NCI-H128 (cell line): Measurements from ENCODE around the gene FCRL6.

ENCODE experiments used
- DNase-seq: peaks from one replicate; lab custom pipeline; 2025; ENCODE audit not compliant: unreplicated experiment; lab: John Stamatoyannopoulos, UW

Gene FCRL6

GRCh38 chr1:159802111-159802510, at the start of gene FCRL6:
Gene FCRL6, plus strand, starts transcription at chr1:159802360. Its CDS starts 65 bp downstream, at chr1:159802425.
- DNase-seq: no peak

- DNase-seq: no peak
Observed at GRCh38 chr1:159753386-159753785, 48.8 kb upstream of the FCRL6 start.

GRCh38 chr1:159755451-159756007, 46.6 kb upstream of the FCRL6 start:
- no peak for DNase-seq

- no peak for DNase-seq
Observed at GRCh38 chr1:159756397-159756796, 45.8 kb upstream of the FCRL6 start.

- DNase-seq: no peak
Observed at GRCh38 chr1:159763686-159764085, 38.5 kb upstream of the FCRL6 start.

- DNase-seq: no peak
Observed at GRCh38 chr1:159765806-159766205, 36.4 kb upstream of the FCRL6 start.

GRCh38 chr1:159771127-159771895, 30.8 kb upstream of the FCRL6 start:
- no peak for DNase-seq

GRCh38 chr1:159774465-159774864, 27.7 kb upstream of the FCRL6 start:
- DNase-seq: no peak

GRCh38 chr1:159775716-159776115, 26.4 kb upstream of the FCRL6 start:
- DNase-seq: no peak

GRCh38 chr1:159778266-159778665, 23.9 kb upstream of the FCRL6 start:
- DNase-seq: no peak

GRCh38 chr1:159779403-159779851, 22.7 kb upstream of the FCRL6 start:
- no peak for DNase-seq

- DNase-seq: peak; percentile 84
Observed at GRCh38 chr1:159780583-159781582, 21.3 kb upstream of the FCRL6 start, which contains the start of gene DUSP23. Gene DUSP23, plus strand, starts transcription at chr1:159780962. Its CDS starts 139 bp downstream, at chr1:159781101.

GRCh38 chr1:159781992-159782391, 20.2 kb upstream of the FCRL6 start:
- no peak for DNase-seq

GRCh38 chr1:159783724-159784123, 18.4 kb upstream of the FCRL6 start:
- DNase-seq: no peak

- DNase-seq: no peak
Observed at GRCh38 chr1:159786465-159786864, 15.7 kb upstream of the FCRL6 start.

- no peak for DNase-seq
Observed at GRCh38 chr1:159786966-159787365, 15.2 kb upstream of the FCRL6 start.

- no peak for DNase-seq
Observed at GRCh38 chr1:159790237-159790917, 11.8 kb upstream of the FCRL6 start.

- DNase-seq: no peak
Observed at GRCh38 chr1:159791031-159791430, 11.1 kb upstream of the FCRL6 start.

- DNase-seq: no peak
Observed at GRCh38 chr1:159791461-159791860, 10.7 kb upstream of the FCRL6 start.

- DNase-seq: no peak
Observed at GRCh38 chr1:159795534-159795933, 6.6 kb upstream of the FCRL6 start.

- peak; percentile 36 for DNase-seq
Observed at GRCh38 chr1:159798893-159799292, 3.3 kb upstream of the FCRL6 start.
